ENCODE measurements around the gene WT1.

DNA sequence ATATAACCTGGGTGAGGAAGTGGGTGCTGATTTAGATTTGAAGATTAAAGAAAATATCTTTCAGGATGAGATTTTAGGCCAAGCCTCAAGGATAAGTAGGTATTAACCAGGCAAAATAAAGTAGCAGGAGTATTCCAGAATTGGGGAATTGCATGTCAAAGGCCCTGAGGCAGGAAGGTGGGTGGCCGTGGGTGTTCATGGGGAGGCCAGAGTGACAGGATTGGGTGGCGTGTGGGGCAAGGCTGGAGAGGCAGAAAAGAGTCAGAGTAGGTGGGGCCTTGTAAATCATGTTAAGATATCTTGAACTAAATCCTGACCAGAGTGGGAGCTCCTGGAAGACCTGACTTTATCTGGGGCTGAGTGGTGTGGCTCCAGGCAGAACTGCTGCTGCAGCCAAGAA, 19.7 kb upstream of the WT1 start:
- TF ChIP-seq POLR2AphosphoS5 (IDR thresholded peaks at IDR 0.05) = no peak
- TF ChIP-seq, protein P1, sequence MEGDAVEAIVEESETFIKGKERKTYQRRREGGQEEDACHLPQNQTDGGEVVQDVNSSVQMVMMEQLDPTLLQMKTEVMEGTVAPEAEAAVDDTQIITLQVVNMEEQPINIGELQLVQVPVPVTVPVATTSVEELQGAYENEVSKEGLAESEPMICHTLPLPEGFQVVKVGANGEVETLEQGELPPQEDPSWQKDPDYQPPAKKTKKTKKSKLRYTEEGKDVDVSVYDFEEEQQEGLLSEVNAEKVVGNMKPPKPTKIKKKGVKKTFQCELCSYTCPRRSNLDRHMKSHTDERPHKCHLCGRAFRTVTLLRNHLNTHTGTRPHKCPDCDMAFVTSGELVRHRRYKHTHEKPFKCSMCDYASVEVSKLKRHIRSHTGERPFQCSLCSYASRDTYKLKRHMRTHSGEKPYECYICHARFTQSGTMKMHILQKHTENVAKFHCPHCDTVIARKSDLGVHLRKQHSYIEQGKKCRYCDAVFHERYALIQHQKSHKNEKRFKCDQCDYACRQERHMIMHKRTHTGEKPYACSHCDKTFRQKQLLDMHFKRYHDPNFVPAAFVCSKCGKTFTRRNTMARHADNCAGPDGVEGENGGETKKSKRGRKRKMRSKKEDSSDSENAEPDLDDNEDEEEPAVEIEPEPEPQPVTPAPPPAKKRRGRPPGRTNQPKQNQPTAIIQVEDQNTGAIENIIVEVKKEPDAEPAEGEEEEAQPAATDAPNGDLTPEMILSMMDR (IDR thresholded peaks at IDR 0.05; ENCODE audit: poor library complexity, severe bottlenecking) = no peak
- TF ChIP-seq EZH2 (IDR thresholded peaks at IDR 0.05; ENCODE audit: borderline replicate concordance, insufficient read depth, low read length, poor library complexity, severe bottlenecking) = no peak
- no peak for TF ChIP-seq TAF1 (IDR thresholded peaks at IDR 0.05; ENCODE audit: low read depth)
- TF ChIP-seq EP300 (conservative IDR thresholded peaks at IDR 0.05; ENCODE audit: poor library complexity, severe bottlenecking) = no peak

Measured in neural cell (in vitro differentiated cells).